ENCODE data around the gene CHRM2. TPM values are rescaled to one million over a fixed set of nuclear protein-coding genes. Genes with fewer than 3 reads are reported as not detected.

The CHRM2 gene
- total RNA-seq, 2 experiments from 2014 or later = not detected

- H3K36me3 Mint-ChIP-seq = no peaks in the 10 kb centered on the region
- no peaks in the 10 kb centered on the region for H3K4me1 Mint-ChIP-seq
- H3K9me3 Mint-ChIP-seq = peaks cover 6% of the 10 kb centered on the region
Observed at GRCh38 chr7:136964347-136964746, 95.9 kb downstream of the CHRM2 start.

GRCh38 chr7:136966825-136967224 lies 98.4 kb downstream of the CHRM2 start:
- H3K4me3 Mint-ChIP-seq = no peak overlapping the region
- no peaks in the 10 kb centered on the region for H3K4me1 Mint-ChIP-seq
- H3K36me3 Mint-ChIP-seq = no peaks in the 10 kb centered on the region
- no peaks in the 10 kb centered on the region for H3K27me3 Mint-ChIP-seq
- H3K9me3 Mint-ChIP-seq = peaks cover 5% of the 10 kb centered on the region
- no peak overlapping the region for H3K27ac Mint-ChIP-seq
- DNase-seq = no peak

More at GRCh38 chr7:136964347-136964746, 95.9 kb downstream of the CHRM2 start:
- Mint-ChIP-seq H3K27me3 (no peaks in the 10 kb centered on the region), H3K4me3 (no peak overlapping the region), H3K27ac (no peak overlapping the region)
- no peak for DNase-seq

GRCh38 chr7:136969761-136970160 lies 101.3 kb downstream of the CHRM2 start:
- Mint-ChIP-seq H3K27ac (no peak overlapping the region), H3K4me1 (no peaks in the 10 kb centered on the region), H3K9me3 (peaks cover 5% of the 10 kb centered on the region), H3K27me3 (no peaks in the 10 kb centered on the region), H3K4me3 (no peak overlapping the region), H3K36me3 (no peaks in the 10 kb centered on the region)
- DNase-seq = no peak

DNA sequence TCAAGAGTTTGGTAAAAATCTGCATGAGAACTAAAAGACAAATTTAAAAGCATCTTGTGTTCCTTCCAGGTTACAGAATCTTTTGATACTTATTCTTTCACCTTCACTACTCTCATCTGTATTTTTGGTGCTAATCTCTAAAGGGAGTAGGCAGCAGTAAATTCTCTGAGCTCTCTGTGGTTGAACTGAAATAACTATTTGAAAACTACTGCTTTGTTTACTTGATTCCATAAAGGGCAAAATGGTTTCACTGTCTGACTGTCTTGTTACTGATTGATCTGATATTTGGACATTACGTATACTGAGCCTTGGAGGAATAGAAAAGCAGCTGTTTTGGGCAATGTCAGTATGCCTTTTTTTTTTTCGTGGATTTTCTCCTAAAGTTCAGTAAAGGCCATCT lies 103.3 kb downstream of the CHRM2 start:
- no peaks in the 10 kb centered on the region for H3K4me1 Mint-ChIP-seq
- no peak overlapping the region for H3K4me3 Mint-ChIP-seq
- no peak overlapping the region for H3K27ac Mint-ChIP-seq
- DNase-seq = no peak
- peaks cover 7% of the 10 kb centered on the region for H3K9me3 Mint-ChIP-seq
- no peaks in the 10 kb centered on the region for H3K36me3 Mint-ChIP-seq
- no peaks in the 10 kb centered on the region for H3K27me3 Mint-ChIP-seq

GRCh38 chr7:136976504-136977251 lies 108.2 kb downstream of the CHRM2 start:
- Mint-ChIP-seq H3K4me1 (no peaks in the 10 kb centered on the region), H3K27ac (no peak overlapping the region), H3K9me3 (peaks cover 7% of the 10 kb centered on the region), H3K27me3 (no peaks in the 10 kb centered on the region), H3K36me3 (no peaks in the 10 kb centered on the region), H3K4me3 (no peak overlapping the region)
- DNase-seq = no peak

GRCh38 chr7:136993377-136993776 lies 124.9 kb downstream of the CHRM2 start:
- peaks cover 3% of the 10 kb centered on the region for H3K9me3 Mint-ChIP-seq
- no peaks in the 10 kb centered on the region for H3K36me3 Mint-ChIP-seq
- H3K4me3 Mint-ChIP-seq = no peak overlapping the region
- no peak for DNase-seq
- H3K27me3 Mint-ChIP-seq = no peaks in the 10 kb centered on the region
- no peaks in the 10 kb centered on the region for H3K4me1 Mint-ChIP-seq
- H3K27ac Mint-ChIP-seq = no peak overlapping the region

GRCh38 chr7:136997735-136998134 lies 129.3 kb downstream of the CHRM2 start:
- Mint-ChIP-seq H3K36me3 (no peaks in the 10 kb centered on the region), H3K27me3 (no peaks in the 10 kb centered on the region), H3K4me1 (no peaks in the 10 kb centered on the region), H3K27ac (no peak overlapping the region), H3K9me3 (no peaks in the 10 kb centered on the region), H3K4me3 (no peak overlapping the region)
- no peak for DNase-seq

DNA sequence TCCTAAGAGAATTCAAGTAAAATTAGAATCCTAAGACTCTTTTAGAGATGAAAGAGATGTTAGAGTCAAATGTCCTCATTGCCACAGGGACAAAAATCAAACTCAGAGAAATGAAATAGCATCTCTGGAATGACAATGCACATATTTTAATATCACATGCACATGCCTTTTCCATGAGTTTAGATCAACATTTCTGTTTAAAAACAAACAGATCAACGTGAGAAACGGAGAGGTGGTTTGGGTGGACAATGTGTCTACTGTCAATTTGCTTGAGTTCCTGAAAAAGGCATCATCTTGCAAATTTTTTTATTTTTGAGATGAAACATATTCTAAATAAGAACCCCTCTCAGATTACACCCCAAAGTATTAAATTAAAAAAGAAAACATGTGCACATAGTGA lies 130.0 kb downstream of the CHRM2 start:
- Mint-ChIP-seq H3K27me3 (no peaks in the 10 kb centered on the region), H3K27ac (no peak overlapping the region)
- DNase-seq = no peak

DNA sequence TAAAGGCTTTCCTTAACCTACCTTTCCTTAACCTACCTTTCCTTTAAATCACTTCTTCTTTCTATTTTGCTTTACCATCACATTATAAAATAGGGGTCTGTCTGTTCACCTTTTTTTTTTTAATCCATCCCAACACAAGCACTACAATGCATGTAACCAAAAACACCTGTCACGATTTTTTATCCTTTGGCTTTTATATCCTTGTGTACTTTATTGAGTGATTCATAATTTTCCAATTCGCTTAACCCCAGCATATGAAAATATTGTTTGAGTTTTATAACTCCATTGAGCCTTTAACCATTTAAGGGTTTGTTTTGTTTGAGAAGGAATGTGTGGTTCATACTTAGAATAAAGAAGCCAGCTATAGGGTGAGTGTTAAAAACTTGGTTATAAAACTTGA lies 132.2 kb downstream of the CHRM2 start:
- DNase-seq = no peak
- Mint-ChIP-seq H3K9me3 (no peaks in the 10 kb centered on the region), H3K4me1 (no peaks in the 10 kb centered on the region), H3K27me3 (no peaks in the 10 kb centered on the region), H3K4me3 (no peak overlapping the region), H3K27ac (no peak overlapping the region), H3K36me3 (no peaks in the 10 kb centered on the region)

More for the DNA sequence above, 130.0 kb downstream of the CHRM2 start:
- Mint-ChIP-seq H3K9me3 (no peaks in the 10 kb centered on the region), H3K4me1 (no peaks in the 10 kb centered on the region), H3K4me3 (no peak overlapping the region), H3K36me3 (no peaks in the 10 kb centered on the region)

GRCh38 chr7:137001041-137001440 lies 132.6 kb downstream of the CHRM2 start:
- no peaks in the 10 kb centered on the region for H3K36me3 Mint-ChIP-seq
- H3K4me3 Mint-ChIP-seq = no peak overlapping the region
- H3K27ac Mint-ChIP-seq = no peak overlapping the region
- DNase-seq = no peak
- no peaks in the 10 kb centered on the region for H3K27me3 Mint-ChIP-seq
- no peaks in the 10 kb centered on the region for H3K4me1 Mint-ChIP-seq
- no peaks in the 10 kb centered on the region for H3K9me3 Mint-ChIP-seq

- Mint-ChIP-seq H3K27ac (no peak overlapping the region), H3K4me1 (no peaks in the 10 kb centered on the region), H3K36me3 (no peaks in the 10 kb centered on the region), H3K9me3 (no peaks in the 10 kb centered on the region), H3K27me3 (no peaks in the 10 kb centered on the region), H3K4me3 (no peak overlapping the region)
- DNase-seq = no peak
Observed at GRCh38 chr7:137001478-137001877, 133.0 kb downstream of the CHRM2 start.

- H3K27me3 Mint-ChIP-seq = no peaks in the 10 kb centered on the region
- no peak overlapping the region for H3K27ac Mint-ChIP-seq
- no peak overlapping the region for H3K4me3 Mint-ChIP-seq
- no peaks in the 10 kb centered on the region for H3K9me3 Mint-ChIP-seq
- no peaks in the 10 kb centered on the region for H3K4me1 Mint-ChIP-seq
- no peaks in the 10 kb centered on the region for H3K36me3 Mint-ChIP-seq
- no peak for DNase-seq
Observed at GRCh38 chr7:137003086-137003485, 134.6 kb downstream of the CHRM2 start.

DNA sequence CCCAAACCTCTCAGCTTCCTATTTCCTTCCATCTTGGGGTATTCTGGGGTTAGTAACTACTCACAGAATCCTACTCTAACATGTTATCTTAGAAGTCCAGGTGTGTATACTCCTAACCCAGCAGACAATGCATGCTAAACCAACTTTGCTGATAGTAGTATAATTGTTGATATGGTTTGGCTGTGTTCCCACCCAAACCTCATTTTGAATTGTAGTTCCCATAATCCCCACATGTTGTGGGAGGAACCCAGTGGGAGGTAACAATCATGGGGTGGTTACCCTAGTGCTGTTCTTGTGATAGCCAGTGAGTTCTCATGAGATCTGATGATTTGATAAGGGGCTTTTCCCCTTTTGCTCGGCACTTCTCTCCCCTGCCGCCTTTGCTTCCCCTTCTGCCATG lies 135.1 kb downstream of the CHRM2 start:
- H3K9me3 Mint-ChIP-seq = no peaks in the 10 kb centered on the region
- H3K27me3 Mint-ChIP-seq = no peaks in the 10 kb centered on the region
- no peak overlapping the region for H3K4me3 Mint-ChIP-seq
- DNase-seq = no peak
- H3K4me1 Mint-ChIP-seq = no peaks in the 10 kb centered on the region
- H3K27ac Mint-ChIP-seq = no peak overlapping the region
- no peaks in the 10 kb centered on the region for H3K36me3 Mint-ChIP-seq

DNA sequence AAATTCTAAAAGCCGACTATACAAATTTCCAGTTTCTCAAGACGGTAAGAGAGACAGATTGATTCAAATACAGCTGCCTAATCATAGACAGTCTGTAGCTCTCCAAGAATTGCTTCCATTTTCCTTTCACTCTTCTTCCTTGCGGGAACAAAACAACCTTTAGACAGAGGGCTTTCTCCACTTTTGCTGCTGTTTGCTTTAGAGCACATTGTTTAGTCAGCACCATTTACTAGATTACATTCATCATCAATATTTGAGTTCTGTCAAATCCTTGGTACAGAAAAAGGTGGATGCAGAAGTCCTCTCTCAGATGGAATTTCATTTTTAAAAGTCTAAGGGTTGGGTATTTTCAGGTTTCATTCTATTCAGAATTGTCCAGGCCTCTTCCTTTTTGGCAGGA lies 137.4 kb downstream of the CHRM2 start:
- Mint-ChIP-seq H3K36me3 (no peaks in the 10 kb centered on the region), H3K4me3 (no peak overlapping the region), H3K27ac (no peak overlapping the region), H3K4me1 (no peaks in the 10 kb centered on the region), H3K27me3 (no peaks in the 10 kb centered on the region), H3K9me3 (no peaks in the 10 kb centered on the region)
- DNase-seq = no peak

DNA sequence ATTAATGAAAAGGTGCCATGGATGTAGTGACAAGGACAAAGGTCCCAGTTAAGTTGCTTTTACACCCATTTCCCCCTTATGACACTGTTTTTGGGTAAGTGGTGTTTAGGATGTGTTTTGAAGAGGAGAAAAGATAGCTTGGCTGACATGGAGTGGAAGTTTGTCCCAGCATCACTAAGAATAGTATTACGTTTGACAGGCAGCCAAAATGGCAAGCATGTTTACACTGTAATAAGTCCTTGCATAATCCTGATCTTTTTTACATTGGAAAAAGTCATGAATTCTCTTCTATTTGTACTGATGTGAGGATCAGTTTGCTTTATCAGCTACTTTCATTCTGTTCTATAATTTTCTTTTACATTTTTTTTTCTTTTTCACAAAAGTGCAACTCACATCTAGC lies 137.8 kb downstream of the CHRM2 start:
- Mint-ChIP-seq H3K4me1 (no peaks in the 10 kb centered on the region), H3K9me3 (no peaks in the 10 kb centered on the region), H3K36me3 (no peaks in the 10 kb centered on the region), H3K27me3 (no peaks in the 10 kb centered on the region), H3K4me3 (no peak overlapping the region), H3K27ac (no peak overlapping the region)
- no peak for DNase-seq

- no peak overlapping the region for H3K4me3 Mint-ChIP-seq
- H3K27me3 Mint-ChIP-seq = no peaks in the 10 kb centered on the region
- H3K27ac Mint-ChIP-seq = no peak overlapping the region
- H3K9me3 Mint-ChIP-seq = no peaks in the 10 kb centered on the region
- H3K4me1 Mint-ChIP-seq = no peaks in the 10 kb centered on the region
- DNase-seq = no peak
- no peaks in the 10 kb centered on the region for H3K36me3 Mint-ChIP-seq
Observed at GRCh38 chr7:137007001-137007694, 138.7 kb downstream of the CHRM2 start.

Data from activated naive CD8-positive, alpha-beta T cell treated with anti-CD3 and anti-CD28 coated beads for 36 hours (primary cell).